Measurements from ENCODE around the gene MTUS2.

DNA sequence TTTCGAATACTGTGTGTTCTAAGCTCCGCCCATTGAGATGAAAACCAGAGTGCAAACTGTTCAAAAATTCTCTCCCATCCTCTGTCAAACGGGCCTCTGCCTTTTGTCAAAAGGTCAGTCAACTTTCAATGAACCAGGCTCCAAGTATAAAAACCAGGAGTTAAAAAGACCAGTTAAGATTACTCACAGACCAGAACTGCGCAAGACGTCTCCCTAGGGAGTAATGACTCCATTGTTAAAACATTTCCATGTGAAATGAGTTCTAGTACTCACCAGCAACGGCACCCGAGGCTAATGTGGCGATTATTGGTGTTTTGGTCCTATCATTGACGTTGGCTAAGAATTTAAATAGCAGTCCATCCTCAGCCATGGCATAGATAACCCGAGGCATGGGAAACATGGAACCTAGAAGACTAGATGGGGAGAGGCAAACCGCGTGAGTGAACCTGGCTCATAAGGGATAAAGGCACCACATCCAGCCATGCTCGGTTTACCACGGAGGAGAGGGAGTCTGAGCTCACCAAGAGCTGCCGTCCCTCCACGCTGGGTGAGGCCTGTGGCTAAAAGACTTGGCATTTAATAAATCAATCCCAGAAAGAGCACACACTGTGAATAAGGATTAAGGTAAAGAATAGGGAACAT is 702.0 kb downstream of the MTUS2 start:
- no peak for TF ChIP-seq CTBP1 (IDR thresholded peaks at IDR 0.05; ENCODE audit: borderline replicate concordance)
- no peak for TF ChIP-seq BHLHE40 (IDR thresholded peaks at IDR 0.05; ENCODE audit: borderline replicate concordance)
- TF ChIP-seq TARDBP (IDR thresholded peaks at IDR 0.05): no peak
- no peak for TF ChIP-seq FOXK2 (IDR thresholded peaks at IDR 0.05)
- TF ChIP-seq FOXA1 (IDR thresholded peaks at IDR 0.05): no peak
- TF ChIP-seq, protein P1, sequence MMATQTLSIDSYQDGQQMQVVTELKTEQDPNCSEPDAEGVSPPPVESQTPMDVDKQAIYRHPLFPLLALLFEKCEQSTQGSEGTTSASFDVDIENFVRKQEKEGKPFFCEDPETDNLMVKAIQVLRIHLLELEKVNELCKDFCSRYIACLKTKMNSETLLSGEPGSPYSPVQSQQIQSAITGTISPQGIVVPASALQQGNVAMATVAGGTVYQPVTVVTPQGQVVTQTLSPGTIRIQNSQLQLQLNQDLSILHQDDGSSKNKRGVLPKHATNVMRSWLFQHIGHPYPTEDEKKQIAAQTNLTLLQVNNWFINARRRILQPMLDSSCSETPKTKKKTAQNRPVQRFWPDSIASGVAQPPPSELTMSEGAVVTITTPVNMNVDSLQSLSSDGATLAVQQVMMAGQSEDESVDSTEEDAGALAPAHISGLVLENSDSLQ (IDR thresholded peaks at IDR 0.05): no peak
- no peak for TF ChIP-seq L3MBTL2 (conservative IDR thresholded peaks at IDR 0.05)
- no peak for TF ChIP-seq SP1 (IDR thresholded peaks at IDR 0.05)

Data from HEK293T (cell line).